Nephron (organoid): ENCODE measurements around the gene ASAP2.

Source experiments
- H3K27ac Mint-ChIP-seq, 3 experiments: 2 replicates each; pipeline ENCODE4 v1.8.0; 2020; ENCODE audit warnings: mixed read lengths in 3 of 3, mild to moderate bottlenecking in 2 of 3, moderate library complexity in 1 of 3
- H3K27me3 Mint-ChIP-seq: 2 replicates; pipeline ENCODE4 v1.8.0; 2021; ENCODE audit warnings: low read depth, mild to moderate bottlenecking, moderate library complexity, mixed read lengths
- H3K36me3 Mint-ChIP-seq: 2 replicates; pipeline ENCODE4 v1.8.0; 2020; ENCODE audit warnings: low read depth, mixed read lengths
- H3K4me1 Mint-ChIP-seq: 2 replicates; pipeline ENCODE4 v1.8.0; 2020; ENCODE audit warnings: mixed read lengths
- H3K4me3 Mint-ChIP-seq, 3 experiments: 2 replicates each; pipeline ENCODE4 v1.8.0; 2020; ENCODE audit warnings: mild to moderate bottlenecking in 3 of 3, mixed read lengths in 3 of 3, moderate library complexity in 2 of 3
- H3K9me3 Mint-ChIP-seq: 2 replicates; pipeline ENCODE4 v1.8.0; 2020; ENCODE audit warnings: mixed read lengths
- CTCF ChIP-seq, 3 experiments: fragments of 200-600 bp; sonication (generic); IDR thresholded peaks; one replicate each; pipeline ENCODE4 v1.5.0; 2021; ENCODE audit warnings: antibody characterized with exemption in 3 of 3; ENCODE audit not compliant: unreplicated experiment in 3 of 3

ASAP2 gene

DNA sequence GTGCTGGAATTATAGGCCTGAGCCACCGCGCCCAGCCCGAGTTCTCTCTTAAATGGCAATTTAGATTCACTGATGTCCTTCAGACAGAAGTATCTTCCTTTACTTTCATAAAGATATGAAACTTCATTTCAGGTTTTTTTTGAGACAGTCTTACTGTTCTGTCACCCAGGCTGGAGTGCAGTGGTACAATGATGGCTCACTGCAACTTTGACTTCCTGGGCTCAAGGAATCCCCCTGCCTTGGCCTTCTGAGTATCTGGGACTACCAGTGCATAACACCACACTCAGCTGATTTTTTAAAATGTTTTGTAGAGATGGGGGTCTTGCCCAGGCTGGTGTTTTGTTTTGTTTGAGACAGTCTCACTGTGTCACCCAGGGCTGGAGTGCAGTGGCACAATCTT lies 203.5 kb downstream of the ASAP2 start:
- H3K9me3 Mint-ChIP-seq: no peaks in the 10 kb centered on the region
- H3K36me3 Mint-ChIP-seq: peaks cover 45% of the 10 kb centered on the region
- H3K27me3 Mint-ChIP-seq: no peaks in the 10 kb centered on the region
- no peaks in the 10 kb centered on the region for H3K4me1 Mint-ChIP-seq
- no peak for TF ChIP-seq CTCF (IDR thresholded peaks at IDR 0.05; ENCODE audit: unreplicated experiment in 3 of 3)
- H3K27ac Mint-ChIP-seq: no peak overlapping the region
- no peak overlapping the region for H3K4me3 Mint-ChIP-seq

GRCh38 chr2:9412781-9413180 lies 206.2 kb downstream of the ASAP2 start:
- peak overlapping the region in 1 of 3 experiments; percentile 44 for H3K27ac Mint-ChIP-seq
- H3K4me3 Mint-ChIP-seq: no peak overlapping the region
- TF ChIP-seq CTCF (IDR thresholded peaks at IDR 0.05; ENCODE audit: unreplicated experiment in 3 of 3): no peak
- no peaks in the 10 kb centered on the region for H3K9me3 Mint-ChIP-seq
- no peaks in the 10 kb centered on the region for H3K27me3 Mint-ChIP-seq
- peaks cover 47% of the 10 kb centered on the region for H3K36me3 Mint-ChIP-seq
- H3K4me1 Mint-ChIP-seq: peaks cover 10% of the 10 kb centered on the region

DNA sequence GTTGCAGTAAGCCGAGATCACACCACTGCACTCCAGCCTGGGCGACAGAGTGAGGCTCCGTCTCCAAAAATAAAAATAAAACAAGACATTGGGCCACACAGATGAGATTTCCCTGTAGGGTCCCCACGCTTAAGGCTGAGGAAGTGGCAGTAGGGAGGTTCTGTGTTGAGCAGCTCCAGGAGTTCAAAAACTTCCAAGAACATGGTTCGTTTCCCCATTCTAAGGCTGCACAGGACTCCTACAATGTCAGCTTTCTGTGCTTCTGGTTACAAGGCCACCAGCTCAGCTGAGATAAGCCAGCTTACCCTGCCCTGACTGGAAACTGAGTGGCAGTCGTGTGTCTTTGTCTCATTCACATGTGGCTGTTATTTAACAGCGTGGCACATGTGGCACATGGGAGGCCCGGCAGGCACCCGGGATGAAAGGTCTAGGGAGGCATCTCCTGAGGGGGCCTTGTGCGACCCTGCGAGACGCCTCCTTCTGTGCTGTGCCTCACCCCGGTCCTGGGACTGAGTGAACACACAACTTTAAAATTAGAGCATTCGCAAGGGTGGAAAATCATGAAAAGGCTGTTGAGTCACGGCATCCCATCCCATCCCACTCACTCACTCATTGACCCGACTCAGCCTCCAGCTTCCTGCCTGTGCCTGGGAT lies 209.0 kb downstream of the ASAP2 start:
- peaks cover 43% of the 10 kb centered on the region for H3K36me3 Mint-ChIP-seq
- no peaks in the 10 kb centered on the region for H3K9me3 Mint-ChIP-seq
- peaks cover 23% of the 10 kb centered on the region for H3K4me1 Mint-ChIP-seq
- H3K4me3 Mint-ChIP-seq: no peak overlapping the region
- TF ChIP-seq CTCF (IDR thresholded peaks at IDR 0.05; ENCODE audit: unreplicated experiment in 3 of 3): no peak
- H3K27me3 Mint-ChIP-seq: no peaks in the 10 kb centered on the region
- peak overlapping the region in 1 of 3 experiments; percentile 56 for H3K27ac Mint-ChIP-seq

DNA sequence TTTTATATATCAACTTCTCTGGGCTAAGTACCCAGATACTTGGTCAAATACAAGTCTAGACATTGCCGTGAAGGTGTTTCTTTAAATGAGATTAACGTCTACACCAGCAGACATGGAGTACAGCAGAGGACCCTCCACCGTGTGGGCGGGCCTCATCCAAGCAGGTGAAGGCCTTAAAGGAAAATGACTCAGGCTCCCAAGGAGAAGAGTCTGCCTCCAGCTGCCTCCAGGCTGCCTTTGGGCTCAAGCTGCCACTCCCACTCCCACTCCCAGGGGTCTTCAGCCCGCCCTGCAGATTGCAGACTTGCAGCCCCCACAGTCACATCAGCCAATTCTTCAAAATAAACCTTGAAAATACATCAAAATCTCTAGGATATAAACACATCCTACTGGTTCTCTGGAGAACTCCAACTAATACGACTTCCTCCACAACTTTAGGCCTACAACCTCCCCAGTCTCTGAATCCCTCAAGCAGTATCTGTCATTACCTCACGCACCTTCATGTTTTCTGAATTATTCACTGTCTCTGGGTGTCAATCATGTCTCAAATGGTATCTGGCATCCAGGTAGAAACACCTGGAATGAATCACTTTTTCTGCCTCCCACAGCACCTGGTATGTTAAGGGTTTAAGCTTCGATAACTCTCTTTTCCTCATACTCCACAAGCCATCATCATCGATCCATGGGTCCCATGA lies 209.8 kb downstream of the ASAP2 start:
- Mint-ChIP-seq H3K4me1 (peaks cover 25% of the 10 kb centered on the region), H3K4me3 (no peak overlapping the region), H3K9me3 (no peaks in the 10 kb centered on the region), H3K27ac (peak overlapping the region in 2 of 3 experiments; percentile 3 to 56), H3K36me3 (peaks cover 36% of the 10 kb centered on the region), H3K27me3 (no peaks in the 10 kb centered on the region)
- no peak for TF ChIP-seq CTCF (IDR thresholded peaks at IDR 0.05; ENCODE audit: unreplicated experiment in 3 of 3)

DNA sequence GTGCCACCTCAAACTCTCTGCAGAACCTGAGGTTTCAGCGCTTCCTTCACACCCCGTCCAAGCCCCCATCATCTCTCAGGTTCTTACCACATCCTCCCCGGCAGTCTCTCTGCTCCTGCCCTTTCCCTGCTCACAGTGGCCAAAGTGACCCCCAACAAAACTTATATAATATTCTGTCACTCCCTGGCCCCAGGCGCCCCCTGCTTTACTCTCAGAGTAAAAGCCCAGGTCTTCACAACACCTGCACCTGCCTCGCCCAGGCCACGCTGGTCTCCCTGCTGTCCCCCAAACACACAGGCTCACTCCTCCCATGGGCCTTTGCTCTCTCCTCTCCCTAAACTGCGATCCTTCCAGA lies 210.3 kb downstream of the ASAP2 start:
- H3K4me1 Mint-ChIP-seq: peaks cover 29% of the 10 kb centered on the region
- no peak for TF ChIP-seq CTCF (IDR thresholded peaks at IDR 0.05; ENCODE audit: unreplicated experiment in 3 of 3)
- no peaks in the 10 kb centered on the region for H3K27me3 Mint-ChIP-seq
- peak overlapping the region in 1 of 3 experiments; percentile 3 for H3K27ac Mint-ChIP-seq
- peaks cover 35% of the 10 kb centered on the region for H3K36me3 Mint-ChIP-seq
- no peaks in the 10 kb centered on the region for H3K9me3 Mint-ChIP-seq
- no peak overlapping the region for H3K4me3 Mint-ChIP-seq

DNA sequence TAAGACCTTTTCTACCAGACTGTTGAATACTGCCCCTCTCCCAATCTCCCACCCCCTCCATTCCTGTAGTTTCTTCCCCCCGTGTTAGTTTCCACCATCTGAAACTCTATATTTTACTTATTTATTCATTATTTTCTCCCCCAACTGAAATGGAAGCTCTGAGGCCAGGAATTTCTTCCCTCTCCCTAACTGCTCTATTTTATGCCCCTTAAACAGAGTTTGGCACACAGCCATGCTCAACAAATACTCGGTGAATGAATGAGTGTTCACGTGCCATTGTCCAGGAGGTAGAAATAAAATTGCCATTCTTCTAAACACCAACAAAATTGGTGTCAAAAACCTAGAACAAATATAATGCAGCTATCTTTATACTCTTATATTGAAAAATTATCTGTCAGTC lies 211.1 kb downstream of the ASAP2 start:
- Mint-ChIP-seq H3K4me3 (no peak overlapping the region), H3K27ac (peak overlapping the region in 1 of 3 experiments; percentile 23), H3K4me1 (peaks cover 35% of the 10 kb centered on the region), H3K27me3 (no peaks in the 10 kb centered on the region), H3K9me3 (no peaks in the 10 kb centered on the region), H3K36me3 (peaks cover 27% of the 10 kb centered on the region)
- no peak for TF ChIP-seq CTCF (IDR thresholded peaks at IDR 0.05; ENCODE audit: unreplicated experiment in 3 of 3)
